ENCODE results near the gene HEMK1. TPM values are rescaled to one million over a fixed set of nuclear protein-coding genes. Genes with fewer than 3 reads are reported as not detected.

Gene HEMK1
- total and polyA plus RNA-seq, 4 donors = 3.7 to 9.5 (median 8.9) TPM

DNA sequence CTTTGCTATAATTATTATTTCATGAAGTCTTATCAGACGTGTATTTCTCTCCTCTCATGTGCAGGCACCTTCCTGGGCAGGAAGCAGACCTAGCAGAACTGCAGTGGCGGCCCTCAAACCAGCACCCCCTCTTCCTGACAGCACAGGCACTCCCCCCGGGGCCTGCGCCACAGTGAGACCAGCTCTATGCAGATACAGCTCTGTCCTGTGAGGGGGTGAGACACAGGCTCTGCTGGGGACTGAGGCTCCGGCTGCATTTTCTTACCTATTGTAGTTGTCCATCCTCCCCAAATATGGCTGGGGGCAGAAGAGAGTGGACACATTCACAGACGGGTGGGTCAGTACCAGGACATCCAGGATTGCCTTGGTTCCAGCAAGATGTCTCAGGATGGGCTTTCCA is 37.3 kb downstream of the HEMK1 start:
- WGBS = 64% methylated on average over 6 of the region's 6 CpGs
- Histone ChIP-seq H3K27ac (ENCODE audit: low read depth in 1 of 2, low read length in 2 of 2) (peak overlapping the region; percentile 84 to 94), H3K27me3 (ENCODE audit: control insufficient read depth in 4 of 4, insufficient read depth in 4 of 4, low read length in 3 of 4) (no peaks in the 10 kb centered on the region), H3K4me1 (ENCODE audit: control insufficient read depth in 4 of 4, insufficient read depth in 4 of 4, low read length in 3 of 4) (peaks cover 19 to 90% (median 65%) of the 10 kb centered on the region in 4 donors), H3K36me3 (ENCODE audit: control insufficient read depth in 4 of 4, insufficient read depth in 3 of 4, low read depth in 1 of 4, low read length in 3 of 4) (peaks cover 9 to 24% (median 16%) of the 10 kb centered on the region in 4 donors), H3K9me3 (ENCODE audit: control insufficient read depth in 4 of 4, low read length in 3 of 4) (no peaks in the 10 kb centered on the region), H3K9ac (ENCODE audit: low read depth in 1 of 2, low read length in 2 of 2) (peak overlapping the region in 1 of 2 donors; percentile 34), H3K4me3 (ENCODE audit: low read depth in 1 of 3, low read length in 3 of 3) (peak overlapping the region in 2 of 3 donors; percentile 30 to 88)
- no peak for DNase-seq (ENCODE audit: low spot score)
- TF ChIP-seq JUND (IDR thresholded peaks at IDR 0.05) = no peak
- TF ChIP-seq, protein P1, sequence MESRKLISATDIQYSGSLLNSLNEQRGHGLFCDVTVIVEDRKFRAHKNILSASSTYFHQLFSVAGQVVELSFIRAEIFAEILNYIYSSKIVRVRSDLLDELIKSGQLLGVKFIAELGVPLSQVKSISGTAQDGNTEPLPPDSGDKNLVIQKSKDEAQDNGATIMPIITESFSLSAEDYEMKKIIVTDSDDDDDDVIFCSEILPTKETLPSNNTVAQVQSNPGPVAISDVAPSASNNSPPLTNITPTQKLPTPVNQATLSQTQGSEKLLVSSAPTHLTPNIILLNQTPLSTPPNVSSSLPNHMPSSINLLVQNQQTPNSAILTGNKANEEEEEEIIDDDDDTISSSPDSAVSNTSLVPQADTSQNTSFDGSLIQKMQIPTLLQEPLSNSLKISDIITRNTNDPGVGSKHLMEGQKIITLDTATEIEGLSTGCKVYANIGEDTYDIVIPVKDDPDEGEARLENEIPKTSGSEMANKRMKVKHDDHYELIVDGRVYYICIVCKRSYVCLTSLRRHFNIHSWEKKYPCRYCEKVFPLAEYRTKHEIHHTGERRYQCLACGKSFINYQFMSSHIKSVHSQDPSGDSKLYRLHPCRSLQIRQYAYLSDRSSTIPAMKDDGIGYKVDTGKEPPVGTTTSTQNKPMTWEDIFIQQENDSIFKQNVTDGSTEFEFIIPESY (IDR thresholded peaks at IDR 0.05) = no peak
- TF ChIP-seq FOXA1 (IDR thresholded peaks at IDR 0.05) = no peak
- TF ChIP-seq ATF3 (IDR thresholded peaks at IDR 0.05) = no peak
- no peak for TF ChIP-seq MAX (IDR thresholded peaks at IDR 0.05)
- no peak for TF ChIP-seq FOXA2 (IDR thresholded peaks at IDR 0.05)
- no peak for TF ChIP-seq CTCF (IDR thresholded peaks at IDR 0.05; ENCODE audit: low read depth, low read length, missing input control)
- TF ChIP-seq, protein P2, sequence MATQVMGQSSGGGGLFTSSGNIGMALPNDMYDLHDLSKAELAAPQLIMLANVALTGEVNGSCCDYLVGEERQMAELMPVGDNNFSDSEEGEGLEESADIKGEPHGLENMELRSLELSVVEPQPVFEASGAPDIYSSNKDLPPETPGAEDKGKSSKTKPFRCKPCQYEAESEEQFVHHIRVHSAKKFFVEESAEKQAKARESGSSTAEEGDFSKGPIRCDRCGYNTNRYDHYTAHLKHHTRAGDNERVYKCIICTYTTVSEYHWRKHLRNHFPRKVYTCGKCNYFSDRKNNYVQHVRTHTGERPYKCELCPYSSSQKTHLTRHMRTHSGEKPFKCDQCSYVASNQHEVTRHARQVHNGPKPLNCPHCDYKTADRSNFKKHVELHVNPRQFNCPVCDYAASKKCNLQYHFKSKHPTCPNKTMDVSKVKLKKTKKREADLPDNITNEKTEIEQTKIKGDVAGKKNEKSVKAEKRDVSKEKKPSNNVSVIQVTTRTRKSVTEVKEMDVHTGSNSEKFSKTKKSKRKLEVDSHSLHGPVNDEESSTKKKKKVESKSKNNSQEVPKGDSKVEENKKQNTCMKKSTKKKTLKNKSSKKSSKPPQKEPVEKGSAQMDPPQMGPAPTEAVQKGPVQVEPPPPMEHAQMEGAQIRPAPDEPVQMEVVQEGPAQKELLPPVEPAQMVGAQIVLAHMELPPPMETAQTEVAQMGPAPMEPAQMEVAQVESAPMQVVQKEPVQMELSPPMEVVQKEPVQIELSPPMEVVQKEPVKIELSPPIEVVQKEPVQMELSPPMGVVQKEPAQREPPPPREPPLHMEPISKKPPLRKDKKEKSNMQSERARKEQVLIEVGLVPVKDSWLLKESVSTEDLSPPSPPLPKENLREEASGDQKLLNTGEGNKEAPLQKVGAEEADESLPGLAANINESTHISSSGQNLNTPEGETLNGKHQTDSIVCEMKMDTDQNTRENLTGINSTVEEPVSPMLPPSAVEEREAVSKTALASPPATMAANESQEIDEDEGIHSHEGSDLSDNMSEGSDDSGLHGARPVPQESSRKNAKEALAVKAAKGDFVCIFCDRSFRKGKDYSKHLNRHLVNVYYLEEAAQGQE (IDR thresholded peaks at IDR 0.05) = no peak
- TF ChIP-seq RAD21 (IDR thresholded peaks at IDR 0.05) = no peak
- no peak for TF ChIP-seq HNF4A (conservative IDR thresholded peaks at IDR 0.05)
- no peak for TF ChIP-seq NR2F2 (IDR thresholded peaks at IDR 0.05)

DNA sequence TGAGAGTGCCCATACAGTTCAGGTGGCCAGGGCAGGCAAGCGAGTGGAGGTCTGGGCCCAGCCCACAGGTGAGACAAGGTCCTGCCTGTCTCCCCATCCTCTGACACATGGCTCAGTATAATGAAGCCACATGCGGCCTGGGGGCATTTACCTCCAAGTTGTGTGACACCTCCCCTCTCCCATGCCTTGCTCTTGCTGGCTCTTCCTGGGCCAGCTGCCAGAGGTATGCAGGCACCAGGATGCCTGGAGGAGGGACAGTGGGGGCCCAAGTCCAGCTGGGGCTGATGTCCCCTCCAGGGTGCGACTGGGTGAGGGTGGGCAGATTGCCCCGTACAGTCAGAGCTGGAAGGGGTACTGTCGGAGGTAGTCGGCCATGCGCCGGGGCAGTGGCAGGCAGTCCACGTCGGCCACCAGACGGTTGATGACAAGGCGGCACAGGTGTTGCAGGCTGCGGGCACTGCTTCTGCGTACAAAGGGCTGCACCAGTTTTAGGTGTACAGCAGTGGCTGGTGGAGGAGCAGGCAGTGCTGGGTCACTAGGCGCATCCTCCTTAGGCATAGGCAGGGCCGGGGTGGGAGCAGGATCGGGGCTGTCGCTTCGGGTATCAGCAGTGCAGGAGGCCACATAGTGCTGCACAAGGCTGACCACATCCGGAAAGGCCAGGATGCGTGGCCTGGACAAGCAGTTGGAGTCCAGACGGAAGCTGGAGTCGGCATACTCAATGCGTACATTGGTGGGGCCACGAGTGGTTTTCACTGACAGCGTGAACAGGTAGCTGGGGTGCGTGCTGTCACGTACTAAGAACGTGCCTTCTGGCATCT is 38.2 kb downstream of the HEMK1 start:
- TF ChIP-seq FOXA1 (IDR thresholded peaks at IDR 0.05) (no peak), HNF4G (IDR thresholded peaks at IDR 0.05) (no peak), NR2F2 (IDR thresholded peaks at IDR 0.05) (no peak), RAD21 (IDR thresholded peaks at IDR 0.05) (no peak)
- TF ChIP-seq, protein P2 (IDR thresholded peaks at IDR 0.05) = no peak
- TF ChIP-seq, protein P1 (IDR thresholded peaks at IDR 0.05) = no peak
- Histone ChIP-seq H3K4me3 (ENCODE audit: low read depth in 1 of 3, low read length in 3 of 3) (peak overlapping the region in 2 of 3 donors; percentile 88 to 91), H3K36me3 (ENCODE audit: control insufficient read depth in 4 of 4, insufficient read depth in 3 of 4, low read depth in 1 of 4, low read length in 3 of 4) (peaks cover 9 to 24% (median 16%) of the 10 kb centered on the region in 4 donors), H3K27ac (ENCODE audit: low read depth in 1 of 2, low read length in 2 of 2) (peak overlapping the region in 1 of 2 donors; percentile 94), H3K4me1 (ENCODE audit: control insufficient read depth in 4 of 4, insufficient read depth in 4 of 4, low read length in 3 of 4) (peaks cover 14 to 81% (median 60%) of the 10 kb centered on the region in 4 donors), H3K9ac (ENCODE audit: low read depth in 1 of 2, low read length in 2 of 2) (peak overlapping the region in 1 of 2 donors; percentile 20), H3K9me3 (ENCODE audit: control insufficient read depth in 4 of 4, low read length in 3 of 4) (no peaks in the 10 kb centered on the region), H3K27me3 (ENCODE audit: control insufficient read depth in 4 of 4, insufficient read depth in 4 of 4, low read length in 3 of 4) (no peaks in the 10 kb centered on the region)
- no peak for DNase-seq (ENCODE audit: low spot score)
- whole genome bisulfite sequencing = 79% methylated on average over 29 of the region's 29 CpGs

All from liver (tissue), 9 donors.